Choroid plexus epithelial cell (primary cell): ENCODE measurements around the gene LRRC34.

Experiments used
- DNase-seq: peaks from one replicate; pipeline ENCODE4 v3.0.0-alpha.2; 2010; ENCODE audit warnings: low read depth
- H3K4me3 ChIP-seq: 2 replicates; pipeline ENCODE4 v1.5.1; 2011; ENCODE audit warnings: low read depth, mild to moderate bottlenecking, control low read depth, low read length, moderate library complexity
- TF ChIP-seq, protein P1 (sequence below): conservative IDR thresholded peaks from 2 replicates; pipeline ENCODE4 v1.5.1; 2011; ENCODE audit warnings: low read depth, mild to moderate bottlenecking, control low read depth, inconsistent platforms, low read length, moderate library complexity

The LRRC34 gene

GRCh38 chr3:169758359-169758994 is 54.2 kb downstream of the LRRC34 start:
- H3K4me3 ChIP-seq = no peak overlapping the region

DNA sequence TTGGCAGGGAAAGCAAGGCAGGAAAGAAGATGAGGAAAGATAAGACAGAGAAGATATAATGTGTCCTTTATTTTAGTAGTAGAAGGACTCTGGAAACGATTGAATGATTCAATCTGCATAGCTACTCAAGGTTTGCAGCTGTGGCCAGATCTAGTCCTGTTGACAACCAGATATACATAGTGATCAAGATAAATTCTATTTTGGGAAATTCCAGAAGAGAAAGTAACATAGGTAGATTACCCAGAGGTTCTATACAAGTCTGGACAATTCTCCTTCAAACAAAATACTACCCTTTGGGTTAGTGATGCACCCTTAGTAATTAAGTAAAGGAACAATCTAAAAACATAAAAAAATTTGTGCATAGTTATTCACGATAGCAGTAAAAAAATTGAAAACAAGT is 57.2 kb downstream of the LRRC34 start:
- H3K4me3 ChIP-seq = no peak overlapping the region
- TF ChIP-seq, protein P1, sequence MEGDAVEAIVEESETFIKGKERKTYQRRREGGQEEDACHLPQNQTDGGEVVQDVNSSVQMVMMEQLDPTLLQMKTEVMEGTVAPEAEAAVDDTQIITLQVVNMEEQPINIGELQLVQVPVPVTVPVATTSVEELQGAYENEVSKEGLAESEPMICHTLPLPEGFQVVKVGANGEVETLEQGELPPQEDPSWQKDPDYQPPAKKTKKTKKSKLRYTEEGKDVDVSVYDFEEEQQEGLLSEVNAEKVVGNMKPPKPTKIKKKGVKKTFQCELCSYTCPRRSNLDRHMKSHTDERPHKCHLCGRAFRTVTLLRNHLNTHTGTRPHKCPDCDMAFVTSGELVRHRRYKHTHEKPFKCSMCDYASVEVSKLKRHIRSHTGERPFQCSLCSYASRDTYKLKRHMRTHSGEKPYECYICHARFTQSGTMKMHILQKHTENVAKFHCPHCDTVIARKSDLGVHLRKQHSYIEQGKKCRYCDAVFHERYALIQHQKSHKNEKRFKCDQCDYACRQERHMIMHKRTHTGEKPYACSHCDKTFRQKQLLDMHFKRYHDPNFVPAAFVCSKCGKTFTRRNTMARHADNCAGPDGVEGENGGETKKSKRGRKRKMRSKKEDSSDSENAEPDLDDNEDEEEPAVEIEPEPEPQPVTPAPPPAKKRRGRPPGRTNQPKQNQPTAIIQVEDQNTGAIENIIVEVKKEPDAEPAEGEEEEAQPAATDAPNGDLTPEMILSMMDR = no peak
- DNase-seq = no peak

More at GRCh38 chr3:169758359-169758994, 54.2 kb downstream of the LRRC34 start:
- TF ChIP-seq, protein P1 = no peak
- DNase-seq = no peak

DNA sequence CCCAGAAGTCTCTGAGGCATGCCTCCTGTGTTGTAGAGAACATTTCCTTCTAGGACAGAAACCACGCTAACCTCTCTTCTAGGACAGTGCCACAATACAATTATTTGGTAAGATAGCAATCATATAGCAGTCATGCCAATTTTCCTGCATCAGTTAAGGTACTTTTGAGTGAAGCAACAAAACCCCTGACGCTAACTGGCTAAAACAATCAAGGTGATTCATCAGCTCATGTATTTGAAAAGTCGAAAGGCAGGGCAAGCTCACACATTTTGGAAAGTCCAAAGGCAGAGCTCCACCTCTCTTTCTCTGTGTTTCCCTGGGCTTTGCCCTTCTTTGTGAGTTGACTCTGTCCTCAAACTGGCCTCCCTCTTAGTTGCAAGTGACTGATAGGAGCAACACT is 58.0 kb downstream of the LRRC34 start:
- no peak overlapping the region for H3K4me3 ChIP-seq
- DNase-seq = no peak
- TF ChIP-seq, protein P1 = no peak

DNA sequence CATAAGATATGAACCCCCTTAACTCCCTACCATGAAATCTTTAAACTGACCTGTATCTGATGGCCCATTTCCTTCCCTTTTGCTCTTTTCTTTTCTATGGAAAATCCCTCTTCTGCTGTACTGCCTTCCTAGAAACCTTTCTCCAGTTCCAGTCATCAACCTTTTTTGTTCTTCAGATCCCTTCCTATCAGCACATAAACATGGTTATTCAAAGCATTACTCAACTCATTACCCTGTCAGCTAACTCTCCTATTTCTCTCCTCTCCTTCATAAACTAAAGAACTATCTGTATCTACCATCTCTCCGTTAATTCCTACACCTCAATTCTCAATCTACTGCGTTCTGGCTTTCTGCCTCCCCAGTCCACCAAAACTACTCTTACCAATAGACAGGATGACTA is 60.8 kb downstream of the LRRC34 start:
- DNase-seq = no peak
- no peak overlapping the region for H3K4me3 ChIP-seq
- TF ChIP-seq, protein P1 = no peak

GRCh38 chr3:169750665-169751064 is 62.0 kb downstream of the LRRC34 start:
- TF ChIP-seq, protein P1 = no peak
- H3K4me3 ChIP-seq = no peak overlapping the region
- no peak for DNase-seq

GRCh38 chr3:169748670-169749069 is 64.0 kb downstream of the LRRC34 start:
- H3K4me3 ChIP-seq = no peak overlapping the region
- DNase-seq = no peak
- TF ChIP-seq, protein P1 = no peak

GRCh38 chr3:169746924-169747323 is 65.8 kb downstream of the LRRC34 start:
- no peak overlapping the region for H3K4me3 ChIP-seq
- DNase-seq = no peak
- TF ChIP-seq, protein P1 = no peak
